ENCODE measurements around the gene NUDT14.

Gene NUDT14

DNA sequence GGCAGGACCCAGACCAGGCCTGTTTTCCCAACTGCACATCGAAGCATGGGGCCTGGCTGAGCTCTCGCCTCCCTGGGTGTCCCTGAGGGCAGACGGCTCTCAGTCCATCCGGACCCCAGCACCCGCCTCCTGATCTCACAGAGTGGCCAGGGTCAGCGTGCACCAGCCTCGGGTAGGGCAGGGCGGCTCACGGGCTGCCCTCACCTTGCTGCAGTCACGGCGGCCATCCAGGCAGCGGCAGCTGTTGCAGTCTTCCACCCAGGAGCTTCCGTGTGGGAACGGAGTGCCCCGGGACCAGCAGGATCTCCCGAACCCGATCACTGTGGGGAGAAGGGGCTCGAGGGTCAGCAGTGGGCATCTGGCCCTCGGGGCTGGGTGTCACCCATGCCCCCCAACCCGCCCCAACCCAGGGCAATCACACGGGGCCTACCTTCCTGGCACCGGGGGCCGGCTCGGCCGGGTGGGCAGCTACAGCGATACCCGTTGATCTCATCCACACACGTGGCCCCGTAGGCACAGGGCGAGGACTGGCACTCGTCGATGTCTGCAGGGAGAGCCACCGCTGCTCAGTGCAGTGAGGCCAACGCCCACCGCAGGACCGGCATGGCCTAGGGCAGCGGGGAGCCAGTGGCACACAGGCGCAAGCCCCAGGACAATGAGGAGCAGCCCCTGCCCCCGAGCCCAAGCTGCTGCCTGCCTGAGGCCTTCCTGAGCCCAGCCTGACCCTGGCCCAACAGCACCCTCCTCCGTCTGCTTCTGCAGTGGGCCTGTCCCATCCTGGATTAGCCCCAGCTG is 34.7 kb downstream of the NUDT14 start:
- no peak for DNase-seq (ENCODE audit: low read depth)

DNA sequence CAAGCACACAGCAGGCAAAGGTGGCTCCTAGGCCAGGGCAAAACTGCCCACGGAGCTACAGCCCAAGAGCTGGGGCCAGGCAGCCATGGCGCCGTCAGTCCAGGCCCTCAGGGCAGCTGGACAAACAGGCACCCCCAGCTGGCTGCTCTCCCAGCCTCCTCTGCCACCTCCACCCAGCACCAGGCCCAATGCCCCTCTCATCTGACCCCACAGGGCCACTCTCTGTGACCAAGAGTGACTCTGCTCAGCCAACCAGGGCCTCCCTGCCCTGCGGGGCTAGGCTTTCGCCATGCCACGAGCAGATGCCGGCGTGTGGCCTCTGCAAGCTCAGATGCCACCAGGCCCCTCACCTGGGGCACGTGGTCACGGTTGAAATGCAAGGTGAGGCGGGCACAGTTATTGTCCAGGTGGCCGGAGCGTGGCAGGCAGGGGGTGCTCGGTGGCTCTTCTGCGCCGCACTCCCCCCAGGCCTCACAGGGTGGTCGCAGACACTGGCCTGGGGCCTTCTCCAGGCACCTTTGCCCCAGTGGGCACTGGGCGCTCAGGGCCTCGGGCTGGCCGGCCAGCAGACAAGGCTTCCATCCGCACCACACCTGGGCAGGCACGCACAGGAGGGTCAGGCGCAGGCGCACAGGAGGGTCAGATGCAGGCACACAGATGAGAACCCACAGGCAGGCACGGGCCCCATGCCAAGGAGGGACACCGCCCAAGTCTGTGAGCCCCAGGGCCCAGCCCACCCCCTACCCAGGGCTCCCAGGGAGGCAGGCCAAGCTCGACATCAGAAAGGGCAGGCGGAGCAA is 35.5 kb downstream of the NUDT14 start:
- DNase-seq (ENCODE audit: low read depth), result no peak

DNA sequence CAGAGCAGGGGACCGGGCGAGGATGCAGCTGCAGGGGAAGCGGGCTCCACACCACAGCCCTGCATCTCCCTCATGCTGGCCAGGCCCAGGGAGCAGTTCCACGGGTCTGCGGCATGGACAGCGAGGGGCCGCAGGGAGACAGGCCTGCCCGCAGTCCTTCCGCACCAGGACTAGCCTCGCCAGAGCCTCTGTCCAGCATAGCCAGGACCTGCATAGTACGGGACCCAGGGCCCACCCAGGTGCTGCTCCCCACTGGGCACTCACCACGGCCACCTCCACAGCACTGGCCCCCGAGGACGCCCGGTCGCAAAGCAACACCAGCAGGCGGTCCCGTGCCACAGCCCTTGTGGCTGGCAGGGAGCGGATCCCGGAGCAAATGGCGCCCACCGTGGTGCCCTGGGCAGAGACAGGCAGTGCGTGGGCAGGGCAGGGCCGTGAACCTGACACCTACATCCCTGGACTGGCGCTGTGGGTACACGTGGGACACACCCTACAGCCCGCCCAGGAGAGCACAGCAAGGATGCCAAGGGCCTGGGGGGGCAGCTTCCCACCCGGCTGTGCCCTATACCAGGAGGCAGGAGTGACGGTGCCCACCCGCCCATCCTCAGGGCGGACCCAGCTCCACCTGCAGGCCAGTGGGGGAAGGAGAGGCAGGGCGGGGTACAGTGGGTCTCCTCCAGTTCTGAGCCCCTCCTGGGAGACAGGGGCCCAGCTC is 36.3 kb downstream of the NUDT14 start:
- no peak for DNase-seq (ENCODE audit: low read depth)

DNA sequence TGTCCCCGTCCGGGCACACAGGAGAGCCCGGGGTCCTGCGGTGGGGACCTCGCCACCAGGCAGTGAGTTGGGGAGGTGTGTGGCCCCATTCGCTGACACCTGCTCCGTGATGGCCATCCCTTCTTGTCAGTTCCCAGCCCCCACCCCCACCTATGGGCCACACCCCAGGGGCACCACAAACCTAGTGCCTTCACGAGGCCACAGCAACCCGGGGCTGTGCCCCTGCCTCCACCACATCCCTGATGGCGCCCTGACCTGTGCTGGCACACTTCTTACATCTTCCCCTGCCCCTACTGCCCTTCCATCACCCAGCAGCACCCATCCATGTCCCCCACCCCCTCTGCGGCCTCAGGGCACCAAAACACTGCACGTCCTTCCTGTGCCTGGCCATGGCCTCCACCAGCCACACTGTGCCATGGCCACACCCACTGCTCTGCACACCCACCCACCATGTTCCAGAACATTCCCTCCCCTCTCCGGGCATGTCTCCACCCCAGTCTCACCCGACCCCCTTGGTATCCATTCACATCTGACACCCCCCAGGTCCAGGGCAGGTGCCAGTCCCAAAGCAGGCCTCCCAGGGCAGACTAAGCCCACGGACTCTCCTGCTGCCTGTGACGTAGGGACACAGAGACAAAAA is 37.0 kb downstream of the NUDT14 start:
- no peak for DNase-seq (ENCODE audit: low read depth)

DNA sequence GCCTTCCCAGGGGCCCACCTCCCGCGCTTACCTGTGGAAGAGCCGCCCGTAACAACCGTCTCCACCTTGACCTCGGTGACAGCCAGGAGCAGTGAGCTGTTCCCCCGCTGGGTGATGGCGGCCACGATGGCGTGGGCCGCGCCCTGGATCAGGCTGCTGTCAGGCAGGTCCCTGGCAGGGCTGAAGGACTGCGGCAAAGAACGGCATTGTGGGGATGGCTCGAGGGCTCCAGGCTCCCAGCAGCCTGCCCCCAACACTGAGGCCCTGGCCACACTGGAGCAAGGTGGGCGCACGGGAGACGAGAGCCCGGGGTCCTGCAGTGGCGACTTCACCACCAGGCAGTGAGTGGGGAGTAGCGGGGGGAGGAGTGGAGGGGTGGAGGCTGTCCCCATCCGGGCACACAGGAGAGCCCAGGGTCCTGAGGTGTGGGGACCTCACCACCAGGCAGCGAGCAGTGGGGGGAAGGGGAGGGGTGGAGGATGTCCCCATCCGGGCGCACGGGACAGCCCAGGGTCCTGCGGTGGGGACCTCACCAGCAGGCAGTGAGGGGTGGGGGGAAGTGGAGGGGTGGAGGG is 37.6 kb downstream of the NUDT14 start:
- DNase-seq (ENCODE audit: low read depth), result no peak

DNA sequence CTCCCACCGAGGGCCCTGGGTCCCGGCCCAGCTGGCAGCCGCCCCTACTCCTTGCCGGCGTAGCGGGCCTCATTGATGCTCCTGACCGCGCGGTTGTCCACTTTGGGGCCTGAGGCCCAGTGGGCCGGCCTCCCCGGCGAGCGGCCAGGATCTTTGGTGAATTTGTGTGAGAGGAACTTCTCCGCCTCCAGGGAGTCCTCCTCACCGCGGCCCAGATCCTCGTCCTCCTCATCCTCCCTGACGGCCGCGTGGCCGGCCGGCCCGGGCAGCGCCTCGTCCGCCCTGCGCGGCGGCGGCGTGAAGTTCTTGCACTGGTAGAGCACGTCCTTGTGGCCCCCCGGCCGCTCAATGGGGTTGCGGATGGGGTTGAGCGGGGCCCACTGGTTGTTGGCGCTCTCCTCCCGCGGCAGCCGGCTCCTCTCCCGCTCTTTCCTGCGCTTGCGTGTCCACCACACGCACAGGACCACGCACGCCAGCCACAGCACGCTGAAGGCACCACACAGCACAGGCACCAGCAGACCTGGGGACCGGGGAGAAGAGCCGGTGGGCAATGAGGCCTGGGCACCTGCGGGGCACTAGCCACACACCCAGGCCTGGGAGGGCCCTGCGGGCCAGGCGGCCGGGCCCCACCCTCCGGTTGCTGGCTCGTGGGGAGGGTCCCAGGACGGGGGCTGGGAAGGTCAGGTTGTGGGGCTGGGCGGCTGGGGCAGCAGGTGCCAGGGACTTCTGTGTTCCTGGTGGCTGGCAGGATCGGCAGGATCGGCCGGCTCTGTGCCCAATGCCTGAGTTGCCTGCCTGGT is 38.3 kb downstream of the NUDT14 start:
- DNase-seq (ENCODE audit: low read depth), result no peak

DNA sequence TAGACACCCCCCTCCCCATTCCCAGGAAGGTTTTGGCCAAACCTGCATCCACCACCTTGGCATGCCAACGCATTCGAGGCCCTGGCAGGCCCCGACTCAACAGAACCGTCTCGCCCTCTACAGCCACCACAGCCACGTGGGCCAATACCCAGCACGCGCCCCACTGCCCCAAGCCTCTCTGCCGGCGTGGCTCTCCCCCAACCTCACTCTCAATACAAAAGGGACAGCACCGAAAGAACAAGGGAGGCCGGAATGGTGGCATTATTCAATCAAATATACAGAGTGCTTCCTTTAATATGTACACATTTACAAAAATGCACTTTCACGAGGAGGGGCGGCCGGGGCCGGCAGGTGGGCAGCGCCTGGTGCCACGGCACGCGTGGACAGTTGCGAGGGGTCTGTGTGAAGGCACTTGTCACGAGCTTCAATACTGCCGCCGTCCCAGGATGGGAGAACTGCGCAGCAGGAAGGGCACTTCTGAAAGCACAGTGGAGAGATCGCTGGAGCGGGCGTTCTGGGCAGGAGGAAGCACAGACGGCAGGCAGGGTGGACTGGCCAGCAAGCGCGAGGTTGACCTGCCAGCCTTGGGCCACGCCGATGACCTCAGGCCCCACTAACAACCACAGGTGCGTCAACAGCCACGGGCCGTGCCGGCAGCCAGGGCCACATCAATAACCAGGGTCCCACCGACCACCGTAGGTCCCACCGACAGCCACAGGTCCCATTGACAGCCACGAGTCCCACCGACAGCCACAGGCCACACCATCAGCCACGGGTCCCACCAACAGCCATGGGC is 39.4 kb downstream of the NUDT14 start:
- DNase-seq (ENCODE audit: low read depth), result no peak

DNA sequence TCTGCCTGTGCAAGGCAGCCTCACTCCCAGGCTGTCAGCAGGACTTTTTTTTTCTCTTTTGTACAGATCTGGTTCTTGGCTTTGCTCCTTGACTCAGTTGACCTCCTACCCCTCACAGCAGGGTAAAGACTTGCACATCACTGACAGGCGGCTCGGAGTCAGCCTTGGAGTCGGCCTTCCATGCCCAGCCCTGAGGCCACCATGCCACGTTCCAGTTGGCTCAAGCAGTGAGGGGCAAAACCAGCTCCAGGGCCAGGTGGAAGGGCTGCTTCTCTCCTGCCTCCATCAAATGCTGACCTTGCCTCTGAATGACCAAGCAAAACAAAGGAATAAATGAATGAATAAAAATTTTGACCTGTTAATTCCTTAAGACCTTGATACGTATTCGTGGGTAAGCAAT is 40.1 kb downstream of the NUDT14 start:
- DNase-seq (ENCODE audit: low read depth), result no peak

DNA sequence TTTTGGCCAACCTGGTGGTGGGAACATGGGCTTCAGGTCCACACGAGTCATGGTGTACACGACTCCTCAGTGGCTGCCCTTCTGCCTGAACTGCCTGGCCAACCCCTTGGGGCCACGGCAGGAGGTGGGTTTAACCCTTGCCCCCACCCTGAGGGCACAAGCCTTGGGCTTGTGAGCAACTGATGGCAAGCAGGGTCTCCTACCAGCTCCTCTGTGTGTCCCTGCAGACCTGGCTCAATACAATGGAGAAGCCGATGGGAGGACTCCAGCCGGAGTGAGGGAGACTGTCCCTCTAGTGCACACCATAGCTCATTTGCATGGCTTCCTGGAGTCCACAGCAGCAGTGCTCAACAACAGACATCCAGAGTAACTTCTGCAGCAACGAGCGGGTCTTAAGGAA is 40.5 kb downstream of the NUDT14 start:
- no peak for DNase-seq (ENCODE audit: low read depth)

DNA sequence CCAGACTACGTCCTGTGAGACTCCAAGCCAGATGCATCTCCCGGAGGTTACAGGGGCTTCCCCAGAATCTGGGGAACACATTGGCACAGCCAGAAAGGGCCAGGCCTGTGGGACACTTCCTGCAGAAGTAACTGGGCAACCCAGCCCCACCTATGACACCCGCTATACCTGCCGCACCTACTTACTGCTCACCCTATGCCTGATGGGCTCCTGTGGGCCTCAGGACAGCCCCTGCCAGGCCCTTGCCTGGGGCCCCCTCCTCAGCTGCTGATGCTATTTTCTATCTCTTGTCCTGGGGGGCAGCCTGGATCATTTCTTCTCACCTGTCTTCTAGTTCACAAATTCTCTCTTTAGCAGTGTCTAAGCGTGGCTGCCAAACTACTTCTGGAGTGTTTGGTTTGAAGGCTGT is 41.3 kb downstream of the NUDT14 start:
- no peak for DNase-seq (ENCODE audit: low read depth)

DNA sequence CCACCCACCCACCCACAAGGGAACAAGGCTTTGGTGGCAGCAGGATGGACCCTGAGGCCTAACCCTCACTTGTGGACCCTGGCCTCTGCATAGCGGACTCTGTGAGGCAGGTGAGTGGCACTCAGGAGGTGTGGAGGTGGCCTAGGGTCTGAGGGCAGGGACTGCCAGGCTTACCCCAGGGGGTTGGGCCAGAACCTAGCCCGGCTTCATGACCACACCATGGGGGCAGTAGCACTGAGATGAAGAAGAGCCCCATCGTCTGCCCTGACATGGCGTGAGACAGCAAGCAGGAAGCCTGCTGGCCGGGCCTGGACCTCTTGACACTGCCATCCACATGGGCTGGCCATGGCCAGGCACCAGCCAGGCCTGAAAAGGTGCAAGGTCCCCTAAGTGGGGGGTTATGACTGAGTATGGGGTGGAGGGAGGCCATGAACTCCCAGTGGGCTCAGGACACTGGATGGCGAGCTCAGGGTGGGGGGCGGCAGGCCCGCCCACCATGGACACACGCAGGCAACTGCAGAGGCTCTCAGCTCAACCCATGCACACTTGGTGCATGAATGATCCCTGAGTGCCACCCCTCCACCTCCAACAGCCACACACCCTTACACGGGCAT is 41.8 kb downstream of the NUDT14 start:
- no peak for DNase-seq (ENCODE audit: low read depth)

DNA sequence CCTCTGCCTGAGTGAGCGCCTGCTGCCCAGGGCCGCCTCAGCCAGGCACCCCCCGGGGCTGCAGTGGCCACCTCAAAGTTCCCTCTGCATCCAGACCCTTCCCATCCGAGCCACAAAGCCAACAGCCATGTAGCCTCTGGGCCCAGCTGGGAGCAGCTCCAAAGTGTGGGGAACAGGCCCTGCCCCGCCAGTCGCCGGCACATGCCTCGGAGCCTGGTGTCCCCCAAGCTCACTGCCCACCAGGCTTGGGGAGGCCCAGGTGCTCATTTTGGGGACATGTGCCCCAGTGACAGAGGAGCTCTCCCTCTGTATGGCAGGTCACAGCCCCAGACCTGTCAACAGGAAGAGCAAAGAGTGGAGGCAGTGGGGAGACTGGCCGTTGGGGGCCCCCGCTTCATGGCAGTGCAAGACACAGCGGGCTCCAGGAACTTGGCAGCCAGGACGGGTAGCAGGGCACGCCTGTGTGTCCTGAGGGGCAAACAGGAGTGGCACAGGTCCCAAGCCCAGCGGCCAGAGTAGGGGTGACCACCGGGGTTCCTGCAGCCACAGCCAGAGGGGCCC is 42.5 kb downstream of the NUDT14 start:
- DNase-seq (ENCODE audit: low read depth), result no peak

DNA sequence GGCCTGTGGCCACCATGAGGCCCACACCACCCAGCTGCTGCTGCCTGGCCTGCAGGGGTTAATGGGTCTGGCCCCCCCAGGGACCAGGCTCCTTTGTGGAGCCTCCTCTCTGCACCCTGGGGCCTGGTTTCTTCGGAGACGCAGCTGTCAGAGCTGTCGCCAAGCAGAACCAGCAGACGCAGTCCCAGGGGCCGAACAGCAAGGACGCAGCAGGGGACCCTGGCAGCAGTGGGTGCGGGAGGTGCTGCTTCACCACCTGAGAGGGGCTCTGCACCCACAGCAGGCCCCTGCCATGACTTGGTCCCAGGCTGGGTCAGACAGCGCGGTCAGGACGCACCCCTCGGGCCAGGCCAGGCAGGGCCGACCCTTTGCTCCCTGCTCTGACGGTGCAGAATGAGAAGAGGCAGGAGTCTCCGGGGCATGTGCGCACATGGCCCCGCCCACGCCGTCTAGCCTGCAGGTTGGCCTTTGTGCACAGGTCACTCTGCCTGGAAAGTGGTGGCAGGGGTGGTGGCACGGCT is 43.0 kb downstream of the NUDT14 start:
- DNase-seq (ENCODE audit: low read depth), result no peak

DNA sequence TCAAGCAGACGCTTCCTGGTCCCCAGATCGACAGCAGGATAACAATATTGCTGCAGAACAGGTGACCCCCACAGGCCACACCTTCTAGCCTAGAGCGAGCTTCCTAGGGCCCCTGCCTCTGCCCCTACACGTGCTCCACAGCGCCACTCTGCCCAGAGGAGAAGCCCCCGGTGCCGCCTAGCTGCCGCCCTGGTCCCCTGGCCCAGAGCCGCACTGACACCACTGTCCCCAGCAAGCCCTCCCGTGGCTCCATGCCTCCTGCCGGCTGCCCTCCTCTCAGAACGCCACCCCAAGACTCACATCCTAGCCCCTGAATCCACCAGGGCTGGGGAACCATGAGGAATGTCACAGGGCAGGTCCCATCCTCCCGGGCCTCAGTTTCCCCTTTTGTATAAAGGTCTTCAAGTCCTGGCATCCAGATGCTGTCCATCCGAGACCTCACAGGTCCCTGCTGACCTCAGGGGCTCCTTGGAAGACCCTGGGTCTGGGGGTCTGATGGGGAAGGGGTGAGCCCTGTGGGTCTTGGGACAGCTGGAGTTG is 43.6 kb downstream of the NUDT14 start:
- no peak for DNase-seq (ENCODE audit: low read depth)

DNA sequence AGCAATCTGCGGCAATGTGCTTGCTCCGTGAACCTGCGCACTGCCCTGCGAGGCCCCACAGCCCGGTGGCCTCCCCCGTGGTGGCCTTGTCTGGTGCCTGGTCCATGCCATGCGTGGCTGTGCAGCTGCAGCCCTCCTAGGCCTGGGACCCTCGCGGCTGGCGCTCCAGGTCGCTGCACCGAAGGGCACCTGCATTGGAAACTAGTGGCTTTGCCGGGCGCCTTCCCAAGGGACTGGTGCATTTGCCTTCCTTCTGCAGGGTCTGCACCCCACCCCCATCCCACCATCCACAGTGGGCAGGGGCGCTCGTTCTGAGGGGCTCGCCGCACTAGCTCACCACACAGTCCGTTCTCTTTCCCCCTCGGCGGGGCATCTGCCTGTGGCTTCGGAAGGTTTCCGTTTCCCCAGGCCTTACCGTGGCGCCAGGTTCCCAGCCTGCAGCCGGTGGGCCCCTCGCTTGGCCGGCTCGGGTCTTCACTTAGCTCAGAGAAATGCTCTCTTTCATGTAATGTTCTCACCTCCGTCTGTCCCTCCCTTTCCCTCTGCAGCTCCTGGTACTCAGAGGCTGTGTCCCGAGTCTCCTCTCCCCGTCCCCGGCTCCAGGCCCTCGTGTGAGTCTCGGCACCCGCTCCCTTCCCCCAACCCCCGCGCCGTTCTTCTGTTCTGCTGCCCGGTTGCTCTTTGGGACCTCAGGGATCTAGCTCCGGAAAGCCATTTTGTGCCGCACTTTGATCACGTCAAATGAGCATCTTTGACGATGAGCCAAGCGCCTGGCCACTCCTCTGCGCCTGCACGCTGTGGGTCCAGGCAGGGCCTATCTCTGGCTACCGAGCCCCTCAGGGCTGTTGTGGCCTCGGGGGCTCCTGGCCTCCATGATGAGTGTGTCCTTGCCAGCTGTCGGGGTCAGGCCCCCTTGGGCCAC is 44.5 kb downstream of the NUDT14 start:
- no peak for DNase-seq (ENCODE audit: low read depth)

DNA sequence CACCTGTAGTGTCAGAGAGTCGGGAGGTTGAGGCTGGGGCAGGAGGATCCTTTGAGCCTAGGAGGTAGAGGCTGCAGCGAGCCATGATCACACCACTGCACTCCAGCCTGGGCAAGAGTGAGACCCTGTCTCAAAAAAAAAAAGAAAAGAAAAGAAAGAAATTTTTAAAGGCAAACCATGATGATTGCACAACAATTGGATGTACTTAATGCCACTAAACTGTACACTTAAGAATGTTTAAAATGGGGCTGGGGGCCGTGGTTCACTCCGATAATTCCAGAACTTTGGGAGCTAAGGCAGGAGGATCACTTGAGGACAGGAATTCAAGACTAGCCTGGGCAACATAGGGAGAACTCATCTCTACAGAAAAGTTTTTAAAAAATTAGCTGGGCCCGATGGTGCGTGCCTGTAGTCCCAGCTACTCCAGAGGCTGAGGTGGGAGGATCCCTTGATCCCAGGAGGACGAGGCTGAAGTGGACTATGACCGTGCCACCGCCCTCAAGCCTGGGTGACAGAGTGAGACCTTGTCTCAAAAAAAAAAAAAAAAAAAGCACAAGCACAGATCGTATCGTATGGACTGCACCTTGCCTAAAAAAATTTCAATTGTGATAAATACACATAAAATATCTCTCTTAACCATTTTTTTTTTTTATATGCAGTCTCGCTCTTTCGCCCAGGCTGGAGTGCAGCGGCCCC is 45.3 kb downstream of the NUDT14 start:
- no peak for DNase-seq (ENCODE audit: low read depth)

DNA sequence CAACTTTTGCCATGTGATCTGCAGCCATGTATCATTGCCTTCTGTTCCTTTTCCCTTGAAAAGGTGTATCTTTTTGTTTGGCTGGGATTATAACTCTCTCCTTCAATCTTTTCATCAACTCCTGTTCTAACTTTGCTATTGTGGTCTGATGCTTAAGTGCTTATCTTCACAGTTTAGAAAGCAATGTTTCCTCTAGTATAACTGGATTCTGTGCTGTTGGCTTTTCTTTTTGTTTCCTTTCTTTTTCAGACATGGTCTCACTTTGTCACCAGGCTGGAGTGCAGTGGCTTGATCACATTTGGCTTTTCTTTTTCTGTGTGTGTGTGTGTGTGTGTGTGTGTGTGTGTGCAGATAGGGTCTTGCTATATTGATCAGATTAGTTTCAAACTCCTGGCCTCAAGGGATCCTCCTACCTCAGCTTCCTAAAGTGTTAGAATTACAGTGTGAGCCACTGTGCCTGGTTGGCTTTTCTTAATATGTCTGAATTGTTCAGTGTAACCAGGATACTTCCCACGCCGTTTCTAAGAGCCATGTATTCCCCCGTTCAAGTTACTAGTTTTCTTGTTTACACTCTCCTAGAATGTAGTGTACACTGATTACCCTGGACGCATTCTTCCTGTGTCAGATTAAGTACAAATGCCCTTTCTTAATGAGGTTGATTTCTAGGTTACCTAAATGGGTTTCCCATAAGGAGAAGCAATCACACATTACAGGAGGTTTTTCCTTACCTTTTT is 48.0 kb downstream of the NUDT14 start:
- no peak for DNase-seq (ENCODE audit: low read depth)

Data from activated T-cell treated with anti-CD3 and anti-CD28 coated beads for 48 hours (primary cell).